ENCODE measurements around the gene ADCY9.

Gene ADCY9

DNA sequence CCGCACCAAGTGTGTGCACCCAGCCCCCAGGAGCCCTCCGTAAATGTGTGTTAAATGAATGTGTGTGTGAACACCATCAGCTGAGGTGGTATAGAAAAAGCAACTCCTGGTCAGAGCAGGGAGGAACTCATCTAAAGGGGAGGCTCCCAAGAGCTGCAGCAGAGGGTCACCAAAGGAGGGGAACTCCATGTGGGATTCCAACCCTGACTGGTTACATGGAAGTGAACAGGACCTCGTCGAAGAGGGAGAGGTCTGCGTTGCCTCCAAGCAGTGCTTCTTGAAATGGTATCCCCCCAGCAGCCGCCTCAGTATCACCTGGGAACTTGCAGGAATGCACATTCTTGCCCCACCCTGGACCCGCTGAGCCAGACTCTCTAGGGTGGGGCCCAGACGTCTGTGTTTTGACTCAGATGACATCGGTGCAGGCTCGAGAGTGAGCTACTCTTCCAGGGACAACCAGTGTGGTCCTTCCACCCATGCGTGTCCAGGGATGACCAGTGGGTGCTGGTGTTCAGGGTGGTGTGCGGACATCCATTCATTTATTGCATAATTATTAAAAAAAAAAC, 30.8 kb downstream of the ADCY9 start:
- no peak overlapping the region for H3K4me3 ChIP-seq (ENCODE audit: low read depth, low read length)
- no peak for TF ChIP-seq CTCF (IDR thresholded peaks at IDR 0.05; ENCODE audit: low read depth, low read length, missing control alignments)
- in situ Hi-C loops (cut with HindIII; ENCODE audit: low sequenced_read_pairs), result no loop called here
- DNase-seq (ENCODE audit: low read depth), result no peak

DNA sequence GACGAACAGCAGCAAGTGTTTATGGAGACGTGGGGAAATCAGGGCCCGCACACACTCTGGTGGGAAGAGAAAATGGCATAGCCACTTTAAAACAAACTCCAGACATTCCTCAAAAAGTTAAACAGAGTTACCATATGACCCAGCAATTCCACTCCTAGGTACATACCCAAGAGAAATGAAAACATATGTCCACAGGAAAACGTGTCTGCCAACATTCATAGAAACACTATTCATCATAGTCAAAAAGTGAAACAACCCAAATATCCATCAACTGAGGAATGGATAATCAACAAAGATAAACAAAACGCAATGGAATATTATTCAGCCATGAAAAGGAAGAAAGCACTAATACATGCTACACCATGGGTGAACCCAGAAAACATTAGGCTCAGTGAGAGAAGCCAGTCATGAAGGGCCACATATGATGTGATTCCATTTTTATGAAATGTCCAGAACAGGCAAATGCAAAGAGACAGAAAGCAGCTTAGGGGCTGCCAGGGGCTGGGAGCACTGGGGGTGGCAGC, 32.8 kb downstream of the ADCY9 start:
- H3K4me3 ChIP-seq (ENCODE audit: low read depth, low read length), result no peak overlapping the region
- in situ Hi-C loops (cut with HindIII; ENCODE audit: low sequenced_read_pairs), result no loop called here
- DNase-seq (ENCODE audit: low read depth), result no peak
- TF ChIP-seq CTCF (IDR thresholded peaks at IDR 0.05; ENCODE audit: low read depth, low read length, missing control alignments), result no peak

GRCh38 chr16:4082474-4083044, 33.7 kb downstream of the ADCY9 start:
- TF ChIP-seq CTCF (IDR thresholded peaks at IDR 0.05; ENCODE audit: low read depth, low read length, missing control alignments), result no peak
- DNase-seq (ENCODE audit: low read depth), result no peak
- H3K4me3 ChIP-seq (ENCODE audit: low read depth, low read length), result no peak overlapping the region
- in situ Hi-C loops (cut with HindIII; ENCODE audit: low sequenced_read_pairs), result no loop called here

GRCh38 chr16:4081521-4082021, 34.7 kb downstream of the ADCY9 start:
- in situ Hi-C loops (cut with HindIII; ENCODE audit: low sequenced_read_pairs), result no loop called here
- no peak for TF ChIP-seq CTCF (IDR thresholded peaks at IDR 0.05; ENCODE audit: low read depth, low read length, missing control alignments)
- no peak overlapping the region for H3K4me3 ChIP-seq (ENCODE audit: low read depth, low read length)
- no peak for DNase-seq (ENCODE audit: low read depth)

DNA sequence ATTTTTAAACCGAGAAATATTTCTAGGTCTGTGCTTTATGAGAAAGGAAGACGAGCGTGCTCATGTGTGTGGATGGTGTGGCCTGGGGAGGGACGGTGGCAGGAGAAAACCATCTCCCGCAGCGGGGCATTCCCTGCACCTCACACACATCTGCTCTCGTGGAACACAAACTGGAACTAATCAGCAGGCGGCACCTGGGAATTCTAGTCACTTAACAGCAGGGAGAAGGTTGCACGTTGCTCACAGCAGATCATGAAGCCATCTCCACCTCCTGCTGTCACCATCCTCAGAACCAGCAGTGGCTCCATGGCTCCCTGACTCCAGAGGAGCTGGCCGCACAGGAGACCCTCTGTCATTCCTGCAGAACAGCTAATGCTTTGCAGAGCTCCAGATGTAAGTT, 35.2 kb downstream of the ADCY9 start:
- TF ChIP-seq CTCF (IDR thresholded peaks at IDR 0.05; ENCODE audit: low read depth, low read length, missing control alignments), result no peak
- DNase-seq (ENCODE audit: low read depth), result no peak
- in situ Hi-C loops (cut with HindIII; ENCODE audit: low sequenced_read_pairs), result no loop called here
- no peak overlapping the region for H3K4me3 ChIP-seq (ENCODE audit: low read depth, low read length)

DNA sequence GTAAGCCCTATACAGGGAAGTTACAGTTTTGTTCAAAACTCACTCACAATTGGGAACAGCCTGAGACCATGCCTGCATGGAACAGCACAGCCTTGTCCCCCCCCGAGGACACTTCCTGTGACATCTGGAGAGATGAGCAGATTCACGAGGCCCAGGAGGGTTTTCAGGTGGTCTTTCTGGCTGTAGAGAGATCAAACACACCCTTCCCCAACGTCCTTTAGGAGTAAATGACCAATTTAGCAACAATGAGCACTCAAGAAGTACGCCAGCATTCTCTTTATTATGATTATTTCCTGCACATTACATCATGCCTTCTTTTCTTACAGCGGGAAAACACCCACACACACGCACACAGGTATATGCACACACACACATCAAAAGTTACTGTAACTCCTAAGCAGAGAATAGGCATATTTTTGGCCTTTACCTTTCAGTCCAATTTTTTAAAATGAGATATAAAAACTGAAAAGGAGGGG, 39.0 kb downstream of the ADCY9 start:
- H3K4me3 ChIP-seq (ENCODE audit: low read depth, low read length), result no peak overlapping the region
- in situ Hi-C loops (cut with HindIII; ENCODE audit: low sequenced_read_pairs), result no loop called here
- no peak for DNase-seq (ENCODE audit: low read depth)
- no peak for TF ChIP-seq CTCF (IDR thresholded peaks at IDR 0.05; ENCODE audit: low read depth, low read length, missing control alignments)

Measured in astrocyte of the cerebellum (primary cell).